Cardiac septum (tissue), 1 donor: ENCODE data around the gene SORCS1. TPM values are rescaled to one million over a fixed set of nuclear protein-coding genes. Genes with fewer than 3 reads are reported as not detected.

ENCODE experiments used
- DNase-seq: peaks from one replicate; pipeline ENCODE4 v3.0.0-alpha.2; 2020; ENCODE audit warnings: low spot score
- intact Hi-C: fragments of 100-400 bp; cut with DNase I; formaldehyde crosslinking; loops from one replicate; pipeline ENCODE4 v1.14.0; 2022
- total RNA-seq: library from RNA; stranded (reverse); fragmentation: NEBNext Ultra II Directional; extraction: Animal tissue kit (Norgen Biotek cat#: 25700); gene quantifications from one replicate; pipeline ENCODE4 v1.2.1, GENCODE V29; 2021
- donor health status: DM: no; HTN: no; CAD: no.

The SORCS1 gene
- total RNA-seq, 1 donor from 2014 or later = 0.43 TPM

- intact Hi-C loops = no loop called here
- DNase-seq = no peak
Observed at GRCh38 chr10:106577266-106577665, 587.2 kb downstream of the SORCS1 start.

GRCh38 chr10:106576534-106576933, 588.0 kb downstream of the SORCS1 start:
- intact Hi-C loops = no loop called here
- no peak for DNase-seq

GRCh38 chr10:106573106-106573505, 591.4 kb downstream of the SORCS1 start:
- intact Hi-C loops = no loop called here
- no peak for DNase-seq

GRCh38 chr10:106571192-106571946, 593.1 kb downstream of the SORCS1 start:
- intact Hi-C loops = no loop called here
- DNase-seq = no peak

- DNase-seq = no peak
- intact Hi-C loops = no loop called here
Observed at GRCh38 chr10:106570268-106570667, 594.2 kb downstream of the SORCS1 start.

GRCh38 chr10:106567629-106568028, 596.9 kb downstream of the SORCS1 start:
- intact Hi-C loops = no loop called here
- no peak for DNase-seq

- DNase-seq = no peak
Observed at GRCh38 chr10:106566873-106567272, 597.6 kb downstream of the SORCS1 start.

GRCh38 chr10:106565546-106565945, 599.0 kb downstream of the SORCS1 start:
- intact Hi-C loops = no loop called here
- no peak for DNase-seq

More at GRCh38 chr10:106566873-106567272, 597.6 kb downstream of the SORCS1 start:
- intact Hi-C loops = no loop called here

- no peak for DNase-seq
- intact Hi-C loops = no loop called here
Observed at GRCh38 chr10:106563384-106563783, 601.1 kb downstream of the SORCS1 start.

- DNase-seq = no peak
- intact Hi-C loops = no loop called here
Observed at GRCh38 chr10:106560925-106561640, 603.4 kb downstream of the SORCS1 start.

- DNase-seq = no peak
- intact Hi-C loops = no loop called here
Observed at GRCh38 chr10:106559442-106559841, 605.1 kb downstream of the SORCS1 start.

- no peak for DNase-seq
- intact Hi-C loops = no loop called here
Observed at GRCh38 chr10:106557951-106558733, 606.4 kb downstream of the SORCS1 start.

- intact Hi-C loops = no loop called here
- no peak for DNase-seq
Observed at GRCh38 chr10:106557053-106557452, 607.5 kb downstream of the SORCS1 start.

GRCh38 chr10:106555599-106555998, 608.9 kb downstream of the SORCS1 start:
- no peak for DNase-seq
- intact Hi-C loops = no loop called here

- intact Hi-C loops = no loop called here
- no peak for DNase-seq
Observed at GRCh38 chr10:106551501-106552062, 612.9 kb downstream of the SORCS1 start.

GRCh38 chr10:106548832-106549231, 615.7 kb downstream of the SORCS1 start:
- no peak for DNase-seq
- intact Hi-C loops = no loop called here

GRCh38 chr10:106547047-106547635, 617.4 kb downstream of the SORCS1 start:
- intact Hi-C loops = no loop called here
- no peak for DNase-seq

GRCh38 chr10:106542461-106542860, 622.0 kb downstream of the SORCS1 start:
- intact Hi-C loops = no loop called here
- DNase-seq = no peak

GRCh38 chr10:106540645-106541044, 623.9 kb downstream of the SORCS1 start:
- intact Hi-C loops = no loop called here
- no peak for DNase-seq

- intact Hi-C loops = no loop called here
- no peak for DNase-seq
Observed at GRCh38 chr10:106537866-106538265, 626.6 kb downstream of the SORCS1 start.
